Loucy (cell line): ENCODE measurements around the gene MEPCE.

Experiments used
- H2AFZ ChIP-seq: fragments of 200-600 bp; sonication (generic); 2 replicates; pipeline ENCODE4 v1.6.0; 2016; ENCODE audit warnings: antibody characterized with exemption, mild to moderate bottlenecking, low read length, moderate library complexity
- H3F3A ChIP-seq: fragments of 200-600 bp; 2 replicates; pipeline ENCODE4 v1.6.0; 2016; ENCODE audit warnings: antibody characterized with exemption, low read depth, mild to moderate bottlenecking
- H3K27me3 ChIP-seq: fragments of 200-600 bp; sonication (generic); 2 replicates; pipeline ENCODE4 v1.6.1; 2014; ENCODE audit warnings: low read length, mild to moderate bottlenecking; ENCODE audit not compliant: insufficient read depth, poor library complexity, severe bottlenecking
- H3K36me3 ChIP-seq: fragments of 200-600 bp; sonication (generic); 2 replicates; pipeline ENCODE4 v1.6.1; 2016; ENCODE audit warnings: low read length; ENCODE audit not compliant: insufficient read depth
- H3K4me1 ChIP-seq: fragments of 200-600 bp; sonication (generic); 2 replicates; pipeline ENCODE4 v1.5.1; 2014; ENCODE audit warnings: low read length, mild to moderate bottlenecking; ENCODE audit not compliant: insufficient read depth, poor library complexity, severe bottlenecking
- H3K4me2 ChIP-seq: fragments of 200-600 bp; sonication (generic); 2 replicates; pipeline ENCODE4 v1.6.0; 2014; ENCODE audit warnings: antibody characterized with exemption, low read length, low read depth, mild to moderate bottlenecking; ENCODE audit not compliant: poor library complexity, severe bottlenecking
- H3K4me3 ChIP-seq: fragments of 200-600 bp; sonication (generic); 2 replicates; pipeline ENCODE4 v1.5.1; 2014; ENCODE audit warnings: low read length, mild to moderate bottlenecking, mixed read lengths; ENCODE audit not compliant: poor library complexity, severe bottlenecking
- H3K79me2 ChIP-seq: fragments of 200-600 bp; sonication (generic); 2 replicates; pipeline ENCODE4 v1.6.1; 2014; ENCODE audit warnings: low read length; ENCODE audit not compliant: insufficient read depth
- H3K9ac ChIP-seq: fragments of 200-600 bp; sonication (generic); 2 replicates; pipeline ENCODE4 v1.6.0; 2014; ENCODE audit warnings: mild to moderate bottlenecking, low read depth, low read length, moderate library complexity; ENCODE audit not compliant: poor library complexity, severe bottlenecking
- H3K9me2 ChIP-seq: fragments of 200-600 bp; sonication (generic); replicated peaks from 2 replicates; pipeline ENCODE4 v1.6.1; 2016; ENCODE audit warnings: low read depth, low read length, mixed read lengths
- H3K9me3 ChIP-seq: fragments of 200-600 bp; sonication (generic); 2 replicates; pipeline ENCODE4 v1.6.1; 2014; ENCODE audit warnings: mild to moderate bottlenecking, antibody characterized with exemption, low read length, low read depth; ENCODE audit not compliant: insufficient read depth
- H4K20me1 ChIP-seq: fragments of 200-600 bp; sonication (generic); 2 replicates; pipeline ENCODE4 v1.6.0; 2014; ENCODE audit warnings: antibody characterized with exemption, low read length, mild to moderate bottlenecking; ENCODE audit not compliant: insufficient read depth, poor library complexity, severe bottlenecking
- EZH2phosphoT487 ChIP-seq: fragments of 200-600 bp; IDR thresholded peaks from 2 replicates; pipeline ENCODE4 v1.6.1; 2018; ENCODE audit warnings: antibody characterized with exemption, mild to moderate bottlenecking, moderate library complexity, borderline replicate concordance
- TF ChIP-seq, protein P1 (sequence below): fragments of 200-600 bp; sonication (generic); conservative IDR thresholded peaks from 2 replicates; pipeline ENCODE4 v1.5.1; 2014; ENCODE audit warnings: mild to moderate bottlenecking, antibody characterized with exemption, low read length

The MEPCE gene

DNA sequence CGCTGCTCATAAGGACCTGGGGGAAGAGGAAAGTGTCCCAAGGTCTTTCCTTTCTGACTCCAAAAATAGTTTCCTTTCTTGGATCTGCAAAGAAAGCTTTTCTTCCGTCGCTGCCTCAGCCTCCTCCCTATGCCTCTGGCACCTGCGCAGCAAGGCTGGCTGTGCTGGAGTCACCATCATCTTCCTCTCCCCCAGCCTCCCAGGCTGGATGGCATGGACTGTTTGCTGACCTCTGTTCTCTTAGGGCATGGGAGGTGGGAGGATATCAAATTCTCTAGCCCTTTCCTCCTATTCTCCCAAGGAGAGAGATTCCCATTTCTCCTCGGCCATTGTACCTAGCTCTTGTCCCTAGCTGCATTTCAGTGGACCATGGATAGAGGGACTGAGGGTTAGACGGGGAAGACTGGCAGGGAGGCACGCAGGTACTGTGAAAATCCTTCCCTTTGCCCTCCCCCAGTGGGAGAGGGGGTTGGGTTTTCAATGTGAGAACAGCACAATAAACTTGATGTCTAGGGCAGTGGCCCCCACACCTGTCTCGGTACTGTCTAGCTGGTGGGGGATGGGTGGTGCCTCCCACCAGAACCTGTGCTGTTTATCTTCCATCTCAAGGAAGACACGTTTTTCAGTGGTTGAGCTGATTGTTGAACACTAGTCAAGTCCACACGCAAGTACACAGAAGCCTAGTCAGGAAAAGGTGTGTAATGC lies 4.1 kb downstream of the MEPCE start:
- Histone ChIP-seq H3K4me3 (peak overlapping the region; percentile 85), H3K4me1 (peaks cover 49% of the 10 kb centered on the region)
- TF ChIP-seq, protein P1, sequence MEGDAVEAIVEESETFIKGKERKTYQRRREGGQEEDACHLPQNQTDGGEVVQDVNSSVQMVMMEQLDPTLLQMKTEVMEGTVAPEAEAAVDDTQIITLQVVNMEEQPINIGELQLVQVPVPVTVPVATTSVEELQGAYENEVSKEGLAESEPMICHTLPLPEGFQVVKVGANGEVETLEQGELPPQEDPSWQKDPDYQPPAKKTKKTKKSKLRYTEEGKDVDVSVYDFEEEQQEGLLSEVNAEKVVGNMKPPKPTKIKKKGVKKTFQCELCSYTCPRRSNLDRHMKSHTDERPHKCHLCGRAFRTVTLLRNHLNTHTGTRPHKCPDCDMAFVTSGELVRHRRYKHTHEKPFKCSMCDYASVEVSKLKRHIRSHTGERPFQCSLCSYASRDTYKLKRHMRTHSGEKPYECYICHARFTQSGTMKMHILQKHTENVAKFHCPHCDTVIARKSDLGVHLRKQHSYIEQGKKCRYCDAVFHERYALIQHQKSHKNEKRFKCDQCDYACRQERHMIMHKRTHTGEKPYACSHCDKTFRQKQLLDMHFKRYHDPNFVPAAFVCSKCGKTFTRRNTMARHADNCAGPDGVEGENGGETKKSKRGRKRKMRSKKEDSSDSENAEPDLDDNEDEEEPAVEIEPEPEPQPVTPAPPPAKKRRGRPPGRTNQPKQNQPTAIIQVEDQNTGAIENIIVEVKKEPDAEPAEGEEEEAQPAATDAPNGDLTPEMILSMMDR, result no peak
- no peak for TF ChIP-seq EZH2phosphoT487

DNA sequence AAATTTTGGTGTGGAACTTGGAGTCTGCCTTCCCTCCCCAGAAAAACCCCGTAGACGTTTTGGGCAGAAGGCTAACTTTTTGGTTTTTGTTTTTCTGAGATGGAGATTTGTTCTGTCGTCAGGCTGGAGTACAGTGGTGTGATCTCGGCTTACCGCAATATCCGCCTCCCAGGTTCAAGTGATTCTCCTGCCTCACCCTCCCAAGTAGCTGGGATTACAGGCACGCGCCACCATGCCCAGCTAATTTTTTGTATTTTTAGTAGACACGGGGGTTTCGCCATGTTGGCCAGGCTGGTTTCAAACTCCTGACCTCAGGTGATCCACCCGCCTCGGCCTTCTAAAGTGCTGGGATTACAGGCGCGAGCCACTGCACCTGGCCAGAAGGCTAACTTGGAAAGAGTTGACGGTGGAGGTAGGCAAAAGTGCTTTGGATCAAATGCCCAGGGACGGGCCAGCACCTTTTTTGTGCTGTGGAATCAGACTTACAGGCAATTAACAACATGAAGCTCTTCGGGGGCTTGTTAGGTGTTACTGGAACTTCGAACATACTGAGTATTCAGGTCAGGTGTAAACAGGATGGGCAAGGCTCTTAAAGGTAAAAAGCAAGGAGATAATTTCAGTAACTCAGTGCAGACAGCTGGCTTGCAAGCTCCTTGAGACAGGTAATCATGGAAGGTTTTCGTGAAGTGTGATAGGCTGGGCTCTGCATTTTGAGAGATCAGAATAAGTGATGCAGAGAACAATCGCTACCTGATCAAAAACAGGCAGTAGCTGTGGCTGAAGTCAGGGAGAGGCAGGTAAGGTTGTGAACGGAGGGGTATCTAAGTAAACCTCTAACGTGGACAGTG lies 4.9 kb downstream of the MEPCE start:
- H2AFZ ChIP-seq, result no peak overlapping the region
- no peaks in the 10 kb centered on the region for H3K9me3 ChIP-seq
- H4K20me1 ChIP-seq, result peaks cover 54% of the 10 kb centered on the region
- peak overlapping the region; percentile 83 for H3K4me2 ChIP-seq
- H3K4me3 ChIP-seq, result peak overlapping the region; percentile 99
- H3K79me2 ChIP-seq, result peaks cover 66% of the 10 kb centered on the region
- H3K9me2 ChIP-seq, result no peaks in the 10 kb centered on the region
- peak overlapping the region; percentile 96 for H3K9ac ChIP-seq
- peaks cover 49% of the 10 kb centered on the region for H3K4me1 ChIP-seq
- H3K27me3 ChIP-seq, result no peaks in the 10 kb centered on the region
- TF ChIP-seq, protein P1, result no peak
- no peak for TF ChIP-seq EZH2phosphoT487
- H3F3A ChIP-seq, result 0 out of 2 replicates have a peak, but pooled peaks cover 6% of the 10 kb centered on the region
- peaks cover 33% of the 10 kb centered on the region; the same call in 1 of the 2 replicates for H3K36me3 ChIP-seq

More for the DNA sequence above, 4.1 kb downstream of the MEPCE start:
- Histone ChIP-seq H3K9ac (no peak overlapping the region), H3K27me3 (no peaks in the 10 kb centered on the region), H3K4me2 (peak overlapping the region; percentile 83), H3F3A (0 out of 2 replicates have a peak, but pooled peaks cover 6% of the 10 kb centered on the region), H3K79me2 (peaks cover 66% of the 10 kb centered on the region), H3K36me3 (peaks cover 33% of the 10 kb centered on the region; the same call in 1 of the 2 replicates), H4K20me1 (peaks cover 54% of the 10 kb centered on the region), H3K9me3 (no peaks in the 10 kb centered on the region), H2AFZ (no peak overlapping the region), H3K9me2 (no peaks in the 10 kb centered on the region)

DNA sequence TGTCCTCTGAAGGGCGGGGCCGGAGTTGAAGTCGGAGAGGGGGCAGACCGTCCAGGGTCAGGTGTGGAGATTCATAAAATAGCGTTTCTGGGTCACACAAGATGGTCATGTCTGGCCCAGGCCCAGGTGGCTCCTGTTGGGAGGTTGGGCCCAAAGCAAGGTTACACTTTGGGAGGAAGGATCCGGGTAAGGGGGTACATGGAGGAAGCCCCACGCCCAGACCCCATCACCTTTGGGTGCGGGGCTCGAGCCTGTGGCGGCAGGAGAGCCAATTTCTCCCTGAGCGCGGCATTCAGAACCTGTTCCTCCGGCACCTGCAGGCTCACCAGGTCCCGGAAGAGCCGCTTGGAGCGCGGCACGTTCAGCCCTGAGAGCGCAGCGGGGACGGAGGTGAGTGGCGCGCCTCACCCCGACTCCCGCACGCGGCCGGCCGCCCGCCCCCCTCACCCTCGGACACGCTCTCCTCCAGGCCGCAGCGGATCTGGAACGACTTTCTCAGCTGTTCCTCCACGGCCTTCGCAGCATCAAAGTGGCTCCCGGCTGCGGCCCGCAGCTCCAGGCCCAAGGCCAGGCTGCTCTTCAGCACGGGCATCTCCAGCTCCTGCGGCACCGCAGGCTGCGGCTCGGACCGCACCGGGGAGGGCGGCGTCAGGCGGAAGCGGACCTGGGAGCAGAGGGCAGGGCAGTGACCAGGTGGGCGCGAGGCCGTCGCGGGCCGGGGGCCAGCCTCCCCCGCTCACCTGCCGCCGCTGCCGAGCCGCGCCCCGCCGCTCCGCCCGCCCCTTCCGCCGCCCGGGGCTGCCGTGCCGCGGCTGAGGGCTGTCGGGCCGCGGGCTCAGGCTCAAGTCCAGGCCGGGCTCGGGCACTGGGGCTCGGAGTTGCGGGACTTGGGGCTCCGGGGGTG lies 6.0 kb downstream of the MEPCE start:
- Histone ChIP-seq H3K79me2 (peaks cover 56% of the 10 kb centered on the region), H3F3A (0 out of 2 replicates have a peak, but pooled peaks cover 6% of the 10 kb centered on the region)

More for the DNA sequence above, 6.0 kb downstream of the MEPCE start:
- Histone ChIP-seq H3K9me2 (no peaks in the 10 kb centered on the region), H3K4me1 (peaks cover 45% of the 10 kb centered on the region), H4K20me1 (peaks cover 49% of the 10 kb centered on the region), H3K9ac (peak overlapping the region; percentile 96), H3K4me2 (peak overlapping the region; percentile 83), H3K9me3 (no peaks in the 10 kb centered on the region), H3K36me3 (peaks cover 33% of the 10 kb centered on the region; the same call in 1 of the 2 replicates), H2AFZ (no peak overlapping the region), H3K27me3 (no peaks in the 10 kb centered on the region), H3K4me3 (peak overlapping the region; percentile 99)
- TF ChIP-seq, protein P1, result no peak
- TF ChIP-seq EZH2phosphoT487, result no peak
